ENCODE measurements around the gene PRDM16. TPM values are rescaled to one million over a fixed set of nuclear protein-coding genes. Genes with fewer than 3 reads are reported as not detected.

PRDM16 gene
- total and polyA plus RNA-seq, 2 of the 13 experiments (the other 11 are each of a cell fraction or from before 2014, with no cell fraction given) = 0.15 to 0.81 TPM

- peak; percentile 51 for TF ChIP-seq ZNF709 (CRISPR knock-in tag; IDR thresholded peaks at IDR 0.05)
- TF ChIP-seq CERS6 (CRISPR knock-in tag; IDR thresholded peaks at IDR 0.05) = peak; percentile 18; the same call in 1 of the 2 replicates
- no peak for TF ChIP-seq MTA3 (CRISPR knock-in tag; IDR thresholded peaks at IDR 0.05)
- TF ChIP-seq PRPF4 (IDR thresholded peaks at IDR 0.05; ENCODE audit: low read depth, low read length, poor library complexity, severe bottlenecking) = no peak
- TF ChIP-seq IKZF1 (IDR thresholded peaks at IDR 0.05) = no peak
- no peak for TF ChIP-seq SIN3A (IDR thresholded peaks at IDR 0.05; ENCODE audit: borderline replicate concordance, low read depth, low read length)
- TF ChIP-seq ZNF790 (CRISPR knock-in tag; IDR thresholded peaks at IDR 0.05; ENCODE audit: borderline replicate concordance) = no peak
- peak; percentile 61 for TF ChIP-seq DBP (CRISPR knock-in tag; IDR thresholded peaks at IDR 0.05; ENCODE audit: not compliant biosample characterization)
- 0 out of 2 replicates have a peak, but pooled peaks have one; percentile 80 for TF ChIP-seq ETS1 (CRISPR knock-in tag; IDR thresholded peaks at IDR 0.05)
- TF ChIP-seq ZNF367 (CRISPR knock-in tag; IDR thresholded peaks at IDR 0.05; ENCODE audit: borderline replicate concordance) = no peak; the same call in 1 of the 2 replicates
- TF ChIP-seq ZHX1 (CRISPR knock-in tag; IDR thresholded peaks at IDR 0.05; ENCODE audit: low read depth) = peak; percentile 58; the same call in 1 of the 2 replicates
- TF ChIP-seq EZH2 (conservative IDR thresholded peaks at IDR 0.05; ENCODE audit: low read depth, low read length) = no peak
- peak; percentile 67; the same call in 1 of the 2 replicates for TF ChIP-seq ZBTB43 (CRISPR knock-in tag; conservative IDR thresholded peaks at IDR 0.05)
- TF ChIP-seq ZNF639 (CRISPR knock-in tag; conservative IDR thresholded peaks at IDR 0.05) = 0 out of 2 replicates have a peak, but pooled peaks have one; percentile 21
- TF ChIP-seq IRX3 (CRISPR knock-in tag; IDR thresholded peaks at IDR 0.05; ENCODE audit: borderline replicate concordance, low read depth) = peak; percentile 71; the same call in 1 of the 2 replicates
- no peak for TF ChIP-seq ZNF792 (CRISPR knock-in tag; IDR thresholded peaks at IDR 0.05)
- no peak for TF ChIP-seq MED13 (CRISPR knock-in tag; IDR thresholded peaks at IDR 0.05)
- TF ChIP-seq THAP11 (CRISPR knock-in tag; IDR thresholded peaks at IDR 0.05) = peak; percentile 36
- 0 out of 2 replicates have a peak, but pooled peaks have one; percentile 25 for TF ChIP-seq ZNF788 (CRISPR knock-in tag; IDR thresholded peaks at IDR 0.05; ENCODE audit: borderline replicate concordance)
- TF ChIP-seq ZNF263 (CRISPR knock-in tag; IDR thresholded peaks at IDR 0.05) = no peak
Measured at GRCh38 chr1:3453891-3454810, 385.1 kb downstream of the PRDM16 start, which contains the start of gene ARHGEF16 (continued).
